ENCODE results near the gene TUBE1.
A peak's percentile ranks its signal among the peaks of the same experiment; 100 is the strongest.
"Not testable (repeated sequence)": the region's sequence is repeated elsewhere in the genome, so short reads cannot be mapped to it uniquely, and the experiment has no call there.

TUBE1 gene, protein sequence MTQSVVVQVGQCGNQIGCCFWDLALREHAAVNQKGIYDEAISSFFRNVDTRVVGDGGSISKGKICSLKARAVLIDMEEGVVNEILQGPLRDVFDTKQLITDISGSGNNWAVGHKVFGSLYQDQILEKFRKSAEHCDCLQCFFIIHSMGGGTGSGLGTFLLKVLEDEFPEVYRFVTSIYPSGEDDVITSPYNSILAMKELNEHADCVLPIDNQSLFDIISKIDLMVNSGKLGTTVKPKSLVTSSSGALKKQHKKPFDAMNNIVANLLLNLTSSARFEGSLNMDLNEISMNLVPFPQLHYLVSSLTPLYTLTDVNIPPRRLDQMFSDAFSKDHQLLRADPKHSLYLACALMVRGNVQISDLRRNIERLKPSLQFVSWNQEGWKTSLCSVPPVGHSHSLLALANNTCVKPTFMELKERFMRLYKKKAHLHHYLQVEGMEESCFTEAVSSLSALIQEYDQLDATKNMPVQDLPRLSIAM

DNA sequence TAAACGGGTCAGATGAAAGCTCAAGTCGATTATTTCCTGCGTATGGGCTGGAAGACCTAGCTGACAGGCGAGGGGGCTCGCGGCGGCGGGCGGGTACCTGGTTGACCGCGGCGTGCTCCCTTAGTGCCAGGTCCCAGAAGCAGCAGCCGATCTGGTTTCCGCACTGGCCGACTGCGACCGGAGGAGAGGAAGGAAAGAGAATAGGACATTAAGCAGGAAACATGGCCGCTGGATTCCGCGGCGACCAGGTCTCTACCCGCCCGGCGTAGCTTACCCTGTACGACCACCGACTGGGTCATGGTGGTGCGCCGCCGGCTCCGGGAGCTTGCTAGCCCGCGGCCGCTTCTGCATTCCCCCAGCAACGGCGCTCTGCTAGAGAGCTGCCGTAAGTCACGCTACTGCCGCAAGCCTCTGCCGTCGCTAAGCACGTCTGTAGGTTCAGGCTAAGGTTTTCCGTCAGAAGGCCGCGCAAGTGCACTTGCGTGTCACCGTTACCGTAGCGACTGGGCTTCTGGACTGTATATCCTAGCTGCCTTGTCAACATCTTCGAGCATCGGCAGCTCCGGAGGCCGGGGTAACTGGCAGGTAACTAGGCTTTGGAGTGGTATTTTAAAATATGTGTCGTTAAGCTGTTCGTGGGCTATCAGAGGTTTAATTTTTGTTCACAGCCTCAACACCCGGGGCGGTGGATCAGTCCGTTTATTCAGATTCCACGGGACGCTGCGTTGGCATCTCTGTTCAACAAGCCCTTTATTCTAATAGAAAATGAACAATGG lies at the start of gene TUBE1, which contains the start of gene FAM229B:
TUBE1 (minus strand) TSS at position 347 of the 776 bp plus-strand sequence; CDS start at position 299, 48 bp downstream.
FAM229B (plus strand) TSS at position 456 of the 776 bp plus-strand sequence. CDS start 11,693 bp downstream, outside the sequence.
- peak; percentile 97 for DNase-seq

DNA sequence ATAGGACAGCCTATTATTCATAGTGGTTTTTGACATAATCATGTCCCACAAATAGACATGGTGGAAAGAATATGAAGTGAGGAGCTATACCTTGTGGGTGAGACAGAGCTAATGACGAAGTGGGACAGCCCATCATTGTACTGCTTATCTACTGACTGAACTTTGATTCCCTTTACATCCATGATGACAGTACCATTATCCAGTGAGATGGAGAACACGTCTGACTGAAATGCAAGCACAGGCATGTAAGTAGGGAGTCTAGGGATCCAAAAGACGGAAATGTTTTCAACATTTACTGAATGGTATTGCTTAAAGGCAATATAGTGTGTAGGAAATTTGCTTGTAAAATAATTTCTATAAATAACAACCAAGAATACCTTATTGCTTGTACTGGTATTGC lies 43.6 kb upstream of the TUBE1 start:
- DNase-seq, result no peak

DNA sequence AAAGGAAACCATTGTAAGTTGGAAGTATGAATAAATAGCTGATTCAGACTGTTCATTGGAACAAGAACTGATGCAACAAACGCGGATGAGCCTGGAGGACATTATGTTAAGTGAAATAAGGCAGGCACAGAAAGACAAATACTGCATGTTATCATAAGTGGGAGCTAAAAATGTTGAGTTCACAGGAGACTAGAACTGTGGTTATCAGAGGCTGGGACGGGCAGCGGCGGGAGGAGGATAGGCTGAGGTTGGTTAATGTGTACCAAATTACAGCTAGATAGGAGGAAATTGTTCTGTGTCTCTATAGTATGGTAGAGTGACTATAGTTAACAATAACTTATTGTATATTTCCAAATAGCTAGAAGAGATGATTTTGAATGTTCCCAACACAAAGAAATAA lies 40.9 kb upstream of the TUBE1 start:
- DNase-seq, result no peak

DNA sequence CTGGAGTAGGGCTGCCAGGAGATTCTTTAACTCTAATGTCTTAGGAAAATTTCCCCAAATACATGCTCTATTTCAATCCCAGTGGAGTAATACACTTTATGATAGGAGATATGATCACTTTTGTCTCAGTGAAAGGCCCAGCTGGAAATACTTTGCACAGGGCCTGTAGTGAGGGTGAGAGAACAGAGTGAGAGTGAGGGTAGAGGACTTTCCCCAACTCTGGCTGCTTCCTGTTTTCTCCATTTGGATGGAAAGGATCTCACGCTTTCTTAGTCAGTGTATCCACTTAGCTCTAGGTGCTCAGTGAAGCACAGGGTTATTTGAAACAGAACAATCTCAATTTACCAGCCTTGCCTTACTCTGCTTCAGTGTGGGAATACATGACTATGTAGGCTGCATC lies 36.7 kb upstream of the TUBE1 start:
- no peak for DNase-seq

DNA sequence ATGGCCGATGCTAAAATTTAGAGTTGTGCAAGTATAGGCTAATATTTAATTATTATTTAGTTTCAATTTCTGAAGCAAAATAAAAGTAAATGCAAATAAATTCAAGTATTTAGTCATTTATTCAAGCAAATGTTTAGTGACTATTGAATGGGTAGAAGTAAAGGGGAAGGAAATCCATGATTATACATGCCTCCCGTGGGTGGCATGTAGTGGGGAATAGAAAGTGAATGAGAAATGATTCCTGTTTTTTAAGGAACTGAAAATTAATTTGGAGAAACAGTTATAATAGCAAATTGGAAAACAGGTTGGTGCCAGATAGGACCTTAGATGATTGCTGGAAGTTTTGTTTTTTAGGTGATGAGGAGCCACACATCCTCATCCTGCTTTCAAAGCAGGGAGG lies 35.5 kb upstream of the TUBE1 start:
- no peak for DNase-seq

DNA sequence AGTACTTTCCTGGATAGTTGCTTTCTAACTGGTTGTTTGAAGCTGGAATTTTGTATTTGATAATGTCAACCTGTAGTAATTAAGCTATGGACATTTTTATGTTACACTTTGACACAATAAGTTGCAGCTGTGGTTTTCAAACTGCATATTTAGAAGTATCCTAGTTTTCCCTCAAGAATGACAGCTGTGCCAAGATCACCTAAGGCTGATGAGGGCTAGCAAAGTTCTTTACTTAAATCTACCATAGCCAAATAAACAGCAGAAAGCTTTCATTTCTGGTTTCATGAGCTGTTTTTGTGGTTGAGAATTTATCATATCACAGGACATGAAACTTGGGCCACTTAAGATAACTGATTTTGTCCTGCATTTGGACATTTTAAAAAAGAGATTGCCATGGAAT lies 30.8 kb upstream of the TUBE1 start:
- no peak for DNase-seq

DNA sequence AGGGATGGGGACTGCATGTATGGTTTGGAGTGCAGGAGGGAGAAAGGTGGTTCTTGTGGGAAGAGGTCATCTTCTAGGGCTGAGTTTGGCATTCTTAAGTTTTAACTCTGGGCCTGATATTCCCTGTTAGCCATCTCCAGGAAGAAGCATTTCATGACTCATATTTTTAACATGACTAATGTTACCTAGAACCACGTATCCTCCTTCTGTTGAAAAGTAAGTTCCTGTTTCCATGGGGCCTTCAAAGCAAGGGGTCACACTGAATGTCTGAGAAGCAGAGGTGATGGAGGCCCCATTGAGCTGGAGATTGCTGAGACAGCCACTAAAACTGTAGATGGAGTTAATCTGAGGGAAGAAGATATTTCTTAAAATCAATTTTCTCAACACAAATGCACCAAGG lies 30.3 kb upstream of the TUBE1 start:
- DNase-seq, result no peak

DNA sequence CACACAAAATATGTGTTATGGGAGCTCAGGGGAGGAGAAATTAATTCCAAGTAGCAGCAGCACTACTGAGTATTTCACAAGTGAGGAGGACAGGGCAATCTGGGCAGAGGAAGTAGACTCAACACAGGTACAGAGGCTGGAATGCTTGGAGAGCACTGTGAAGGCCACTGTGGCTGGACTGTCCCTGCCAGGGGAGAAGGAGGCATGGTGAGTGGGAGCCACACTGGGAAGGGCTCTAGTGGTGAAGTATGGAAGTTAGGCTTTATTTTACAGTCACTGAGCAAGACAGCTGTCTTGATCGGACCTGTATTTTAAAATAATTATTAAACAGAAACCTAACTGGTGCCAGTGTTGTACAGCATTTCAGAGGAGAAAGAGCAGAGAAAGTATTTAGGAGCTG lies 28.9 kb upstream of the TUBE1 start:
- no peak for DNase-seq

DNA sequence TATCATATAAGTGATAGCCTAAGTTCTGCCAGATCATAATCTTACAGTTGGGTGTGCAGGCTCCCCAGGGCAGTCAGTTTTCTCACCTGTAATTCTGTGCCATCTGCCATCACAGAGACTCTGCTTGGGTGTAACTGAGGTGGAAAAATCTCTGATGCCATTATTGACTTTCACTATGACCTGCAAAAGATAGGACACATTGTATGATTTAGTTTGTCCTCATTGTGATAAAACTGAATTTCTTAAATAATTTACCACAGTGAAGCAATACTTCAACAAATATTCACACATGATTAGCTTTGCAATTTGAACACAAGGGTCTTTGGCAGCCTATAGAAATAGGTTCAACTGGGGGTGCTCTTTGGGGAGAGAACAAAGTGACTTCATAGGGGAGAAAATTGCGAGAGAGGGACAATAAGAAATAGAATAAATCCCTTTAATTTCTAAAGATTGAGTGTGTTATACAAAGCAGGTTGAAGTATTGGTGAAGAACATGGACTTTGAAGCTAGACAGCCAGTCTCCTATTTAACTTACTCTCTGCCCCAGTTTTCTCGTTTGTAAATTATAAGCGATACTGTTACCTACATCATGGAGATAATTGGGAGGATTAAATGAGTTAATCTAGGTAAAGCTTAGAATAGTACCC lies 27.4 kb upstream of the TUBE1 start:
- DNase-seq, result no peak

DNA sequence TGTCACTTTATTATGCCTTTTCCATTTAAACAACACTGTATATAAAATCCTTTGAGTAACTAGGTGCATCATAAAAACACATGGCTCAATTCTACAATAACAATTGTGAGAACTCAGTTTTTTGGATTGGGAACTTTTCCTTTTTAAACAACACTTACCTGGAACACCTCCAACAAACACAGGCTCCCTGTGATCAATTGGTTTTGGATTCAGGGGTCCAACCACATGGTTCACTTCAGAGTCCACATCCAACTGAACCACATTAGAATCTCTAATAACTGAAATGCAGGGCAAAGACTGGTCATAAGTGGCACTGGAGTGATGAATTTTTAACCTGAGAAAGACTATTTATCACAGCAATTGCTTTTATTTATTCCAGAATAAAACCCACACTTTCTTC lies 26.6 kb upstream of the TUBE1 start:
- DNase-seq, result no peak

DNA sequence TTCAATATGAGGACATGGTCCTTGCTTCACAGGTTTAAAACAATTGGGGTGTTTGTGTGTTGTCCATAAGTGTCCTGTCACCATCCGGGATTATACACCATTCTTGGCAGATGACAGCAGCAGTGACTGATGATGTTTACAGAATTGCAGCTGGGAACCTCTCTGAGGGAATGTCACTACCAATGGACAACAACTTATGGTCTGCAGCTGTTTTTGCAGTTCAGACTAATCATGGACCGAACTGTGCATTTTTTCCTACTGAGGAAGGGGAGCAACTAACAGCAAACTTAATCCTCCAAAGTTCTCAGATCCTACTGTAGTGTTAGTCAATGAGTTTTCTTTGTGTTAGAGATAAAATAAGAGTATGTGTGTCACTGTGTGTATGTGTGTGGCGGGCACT lies 26.1 kb upstream of the TUBE1 start:
- no peak for DNase-seq

DNA sequence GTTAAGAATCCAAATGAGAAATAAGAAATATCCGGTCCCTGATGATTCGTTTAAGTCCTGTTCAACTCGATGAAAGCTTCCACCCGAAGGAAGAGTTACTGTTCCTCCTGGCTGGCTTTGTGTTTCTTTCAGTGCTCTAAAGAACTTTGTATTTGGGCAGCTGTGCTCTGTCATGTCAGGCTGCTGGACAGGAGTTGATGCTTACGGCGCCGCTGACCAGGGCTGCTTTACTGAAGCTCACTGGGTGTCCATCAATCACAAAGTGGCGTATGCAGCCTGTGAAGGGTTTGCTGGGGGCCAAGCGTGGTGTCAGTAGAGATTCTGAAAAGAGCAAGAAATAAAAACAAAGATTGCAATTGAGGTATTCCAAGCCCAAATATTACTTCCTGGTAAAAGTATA lies 22.0 kb upstream of the TUBE1 start:
- DNase-seq, result peak; percentile 31

DNA sequence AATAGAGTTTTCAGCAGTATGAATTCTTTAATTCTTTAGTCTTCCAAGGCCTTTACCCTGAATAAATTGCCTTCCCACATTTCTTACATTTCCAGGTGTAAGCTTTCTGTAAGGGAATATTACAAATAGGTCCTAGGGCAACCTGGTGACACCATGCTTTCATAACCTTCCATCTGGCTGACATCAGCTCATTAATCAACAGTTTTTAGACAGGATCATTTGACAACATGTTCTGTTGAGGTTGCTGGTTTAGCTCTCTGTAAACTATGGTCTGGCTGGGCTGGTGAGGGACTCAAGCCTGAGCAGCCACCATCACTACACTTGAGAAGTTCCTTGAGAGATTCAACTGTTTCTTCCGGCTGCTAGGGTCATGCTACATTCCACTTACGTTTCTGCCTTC lies 19.3 kb upstream of the TUBE1 start:
- DNase-seq, result no peak

DNA sequence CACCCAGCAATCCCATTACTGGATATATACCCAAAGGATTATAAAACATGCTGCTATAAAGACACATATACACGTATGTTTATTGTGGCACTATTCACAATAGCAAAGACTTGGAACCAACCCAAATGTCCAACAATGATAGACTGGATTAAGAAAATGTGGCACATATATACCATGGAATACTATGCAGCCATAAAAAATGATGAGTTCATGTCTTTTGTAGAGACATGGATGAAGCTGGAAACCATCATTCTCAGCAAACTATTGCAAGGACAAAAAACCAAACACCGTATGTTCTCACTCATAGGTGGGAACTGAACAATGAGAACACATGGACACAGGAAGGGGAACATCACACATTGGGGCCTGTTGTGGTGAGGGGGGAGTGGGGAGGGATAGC lies 18.7 kb upstream of the TUBE1 start:
- DNase-seq, result not testable (repeated sequence)

DNA sequence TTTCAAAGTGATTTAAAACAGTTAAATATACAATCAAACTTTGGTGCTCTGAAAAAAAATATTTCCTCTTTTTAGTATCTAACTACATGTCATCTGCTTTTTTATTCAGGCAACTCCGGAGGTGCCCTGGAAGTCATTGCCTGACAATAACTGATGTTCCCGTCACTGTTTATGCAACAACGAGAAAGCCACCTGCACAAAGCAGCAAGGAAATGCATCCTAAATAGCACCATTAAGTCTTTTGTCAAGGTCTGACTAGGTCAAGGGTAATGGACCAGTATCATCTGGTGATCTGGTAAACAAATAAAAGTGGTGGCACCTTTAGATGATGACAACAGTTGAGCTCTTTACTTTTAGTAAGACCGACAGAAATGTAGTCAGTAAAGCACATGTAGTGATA lies 13.3 kb upstream of the TUBE1 start:
- peak; percentile 57 for DNase-seq

DNA sequence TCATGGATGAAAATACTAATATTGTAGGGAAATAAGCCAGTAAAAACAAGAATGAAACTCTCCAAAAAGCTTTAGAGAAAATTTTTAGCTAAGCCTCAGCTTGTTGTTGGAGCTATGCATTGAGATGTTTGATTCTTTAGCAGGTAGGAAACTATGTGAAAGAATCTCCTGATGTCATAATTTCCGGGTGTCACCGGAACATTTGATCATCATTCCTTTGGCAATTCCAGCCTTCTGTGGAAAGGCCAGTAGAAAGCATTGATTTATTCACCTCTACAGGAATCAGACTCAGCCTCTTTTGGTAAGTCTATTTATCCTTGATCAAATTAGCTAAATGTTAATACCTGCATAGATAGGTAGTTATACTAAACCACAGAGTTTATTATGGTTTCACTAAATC lies 9.6 kb upstream of the TUBE1 start:
- no peak for DNase-seq

DNA sequence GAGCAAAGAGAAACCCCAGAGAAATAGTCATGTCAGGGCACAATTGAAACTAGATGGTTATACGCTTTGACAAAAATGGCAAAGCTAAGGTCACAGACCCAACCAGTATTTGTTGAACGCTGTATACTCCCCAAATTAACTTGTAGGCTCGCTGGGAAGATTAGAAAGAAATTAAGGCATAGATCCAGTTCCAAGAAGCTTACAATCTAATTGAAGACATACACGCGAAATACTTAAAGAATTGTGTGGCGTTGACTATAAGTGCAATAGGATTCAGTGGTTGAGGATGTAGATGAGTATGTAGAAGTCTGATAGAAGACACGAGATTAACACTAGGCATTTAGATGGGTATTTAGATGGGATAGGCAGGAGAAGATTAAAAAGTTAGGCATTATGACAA lies 634 bp upstream of the TUBE1 start:
- DNase-seq, result no peak

DNA sequence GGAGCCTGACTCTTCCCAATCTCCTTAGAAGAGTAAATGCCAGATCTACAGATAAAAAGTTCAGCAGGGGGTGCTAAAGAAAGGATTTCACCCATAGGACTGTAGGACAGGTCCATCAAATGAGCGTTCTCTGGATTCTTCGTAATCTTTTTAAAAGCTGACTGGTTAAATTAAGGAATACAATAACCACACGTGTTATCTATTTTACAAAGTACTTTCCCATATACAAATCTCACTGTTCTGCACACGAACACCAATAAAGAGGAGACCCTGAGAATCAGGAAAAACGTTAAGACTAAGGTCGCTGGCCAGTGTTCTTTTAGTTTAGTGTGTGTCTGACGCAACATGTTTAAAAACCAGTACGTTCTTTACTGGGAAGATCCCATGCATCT lies 542 bp downstream of the TUBE1 start:
- peak; percentile 39 for DNase-seq

DNA sequence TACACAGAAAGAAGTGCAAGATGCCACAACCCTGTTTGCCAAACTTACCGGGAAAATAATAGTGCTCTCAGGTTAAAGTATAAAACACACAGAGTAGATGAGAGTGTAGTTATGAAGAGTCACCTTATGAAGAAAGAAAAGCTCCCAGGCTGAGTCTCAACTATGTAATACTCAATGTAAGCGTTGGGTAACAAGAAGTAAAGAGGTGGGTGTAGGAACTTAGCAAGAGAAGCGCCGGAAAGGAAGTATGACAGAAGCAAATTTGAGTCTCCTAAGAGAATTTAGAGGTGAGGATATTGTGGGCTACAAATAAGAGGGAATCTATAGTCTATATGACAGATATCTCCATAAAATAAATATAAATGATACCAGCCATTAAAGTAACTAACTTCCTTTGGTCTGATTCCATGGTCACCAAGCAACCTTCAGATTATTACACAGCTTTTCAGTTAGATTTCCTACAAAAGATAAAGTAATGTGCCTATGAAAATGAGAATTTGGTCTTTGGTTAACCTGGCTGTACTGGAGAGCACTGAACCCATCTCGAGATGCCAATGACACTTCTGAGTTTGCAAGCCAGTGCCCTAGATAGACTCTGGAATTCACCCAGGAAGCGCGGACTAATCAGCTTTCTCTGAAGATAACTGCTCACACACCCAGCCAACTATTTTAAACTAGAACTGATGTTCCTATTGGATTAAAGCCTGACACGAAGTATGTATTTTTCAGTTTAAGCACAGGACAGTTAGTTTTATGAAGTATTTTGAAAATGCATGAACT lies 1.8 kb downstream of the TUBE1 start:
- DNase-seq, result no peak

DNA sequence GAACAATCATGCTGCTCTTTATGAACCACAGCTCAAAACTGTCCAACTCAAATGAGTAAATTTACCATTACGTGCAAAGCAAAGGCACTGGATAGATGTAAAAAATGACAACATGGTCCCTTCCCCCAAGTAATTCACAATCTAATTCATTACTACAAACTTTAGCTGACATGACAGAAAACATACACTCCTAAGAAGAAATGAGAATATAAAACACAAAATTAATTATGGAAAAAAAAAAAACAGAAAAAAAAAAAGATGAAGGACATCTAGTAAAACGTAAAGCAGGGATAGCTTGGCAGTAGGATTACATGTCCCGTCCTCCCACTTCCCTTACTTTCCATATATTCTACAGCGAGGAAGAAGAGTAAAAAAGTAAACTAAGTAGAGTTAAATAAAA lies 5.7 kb downstream of the TUBE1 start:
- DNase-seq, result no peak

DNA sequence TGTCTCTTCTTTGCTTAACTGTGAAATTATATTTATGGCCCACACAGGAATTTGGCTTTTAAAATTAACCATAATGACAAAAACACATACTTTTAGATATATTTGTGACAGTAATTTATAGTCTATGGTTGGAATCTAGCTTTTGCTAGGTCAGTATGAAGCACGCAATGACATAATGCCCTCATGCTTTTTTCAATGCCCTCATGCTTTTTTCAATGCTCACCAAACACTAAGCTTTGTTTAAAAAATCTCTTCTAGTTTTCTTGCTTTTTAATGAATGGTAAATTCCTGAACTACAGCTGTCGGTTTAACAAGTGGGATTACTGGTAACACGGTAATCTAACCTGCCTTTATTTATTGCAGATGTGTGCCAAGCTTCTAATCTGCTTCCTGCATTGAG lies 20.7 kb downstream of the TUBE1 start:
- DNase-seq, result no peak

DNA sequence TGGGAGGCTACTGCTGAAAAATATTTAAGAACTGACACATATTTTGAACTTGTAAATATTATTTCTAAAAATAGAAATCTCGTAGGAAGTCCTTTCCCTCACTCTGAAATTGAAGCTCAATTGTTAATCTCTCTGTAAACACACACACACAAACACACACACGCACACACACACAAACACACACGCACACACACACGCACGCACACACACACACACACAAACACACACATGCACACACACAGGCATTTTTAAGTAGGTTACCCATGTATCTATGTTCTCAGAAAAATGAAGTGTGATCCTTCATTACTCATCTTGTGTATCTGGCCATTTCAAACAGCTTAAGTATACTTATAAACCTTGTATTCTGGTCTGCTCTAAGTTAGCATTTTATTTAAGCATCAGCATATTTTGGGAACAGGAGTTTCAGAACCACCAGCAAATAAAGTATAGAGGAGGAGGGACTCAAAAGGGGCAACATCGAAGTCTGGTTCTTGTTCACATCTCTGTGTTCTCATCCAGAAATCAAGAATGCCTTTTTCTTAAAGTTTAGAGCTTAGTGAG lies 21.8 kb downstream of the TUBE1 start:
- no peak for DNase-seq

DNA sequence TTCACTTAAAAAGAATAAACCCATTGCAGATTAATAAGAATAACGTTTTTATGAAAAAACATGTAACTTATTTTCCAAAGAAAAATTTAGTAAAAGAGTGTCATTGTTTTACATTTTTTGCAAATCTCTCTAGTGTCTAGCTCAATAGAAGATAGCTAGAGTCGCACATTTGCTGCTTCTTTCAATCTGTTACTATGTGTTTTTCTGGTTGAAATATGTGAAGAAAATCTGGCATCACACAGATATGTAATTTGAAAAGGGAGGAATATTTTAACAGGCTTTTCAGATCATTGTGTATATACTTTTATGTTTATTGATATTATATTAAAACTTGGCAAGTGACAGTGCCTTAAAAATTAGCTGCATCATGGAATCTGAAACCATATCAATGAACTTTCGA lies 24.3 kb downstream of the TUBE1 start:
- DNase-seq, result no peak
